Dermis microvascular lymphatic vessel endothelial cell (primary cell): ENCODE data around the gene MDM2. TPM values are rescaled to one million over a fixed set of nuclear protein-coding genes. Genes with fewer than 3 reads are reported as not detected.

ENCODE experiments used
- DNase-seq, 2 donors: peaks; one replicate each; pipeline versions ENCODE4 v3.0.0 to v3.0.0-alpha.2; 2010; ENCODE audit warnings: low read depth in 2 of 2
- total RNA-seq: library from RNA; depleted of rRNA; stranded (reverse); fragments of >200 nt; gene quantifications from 2 replicates; pipeline ENCODE4 v1.2.1, GENCODE V29; 2014

MDM2 gene
- 158 and 223 TPM in 2 replicates for total RNA-seq

DNA sequence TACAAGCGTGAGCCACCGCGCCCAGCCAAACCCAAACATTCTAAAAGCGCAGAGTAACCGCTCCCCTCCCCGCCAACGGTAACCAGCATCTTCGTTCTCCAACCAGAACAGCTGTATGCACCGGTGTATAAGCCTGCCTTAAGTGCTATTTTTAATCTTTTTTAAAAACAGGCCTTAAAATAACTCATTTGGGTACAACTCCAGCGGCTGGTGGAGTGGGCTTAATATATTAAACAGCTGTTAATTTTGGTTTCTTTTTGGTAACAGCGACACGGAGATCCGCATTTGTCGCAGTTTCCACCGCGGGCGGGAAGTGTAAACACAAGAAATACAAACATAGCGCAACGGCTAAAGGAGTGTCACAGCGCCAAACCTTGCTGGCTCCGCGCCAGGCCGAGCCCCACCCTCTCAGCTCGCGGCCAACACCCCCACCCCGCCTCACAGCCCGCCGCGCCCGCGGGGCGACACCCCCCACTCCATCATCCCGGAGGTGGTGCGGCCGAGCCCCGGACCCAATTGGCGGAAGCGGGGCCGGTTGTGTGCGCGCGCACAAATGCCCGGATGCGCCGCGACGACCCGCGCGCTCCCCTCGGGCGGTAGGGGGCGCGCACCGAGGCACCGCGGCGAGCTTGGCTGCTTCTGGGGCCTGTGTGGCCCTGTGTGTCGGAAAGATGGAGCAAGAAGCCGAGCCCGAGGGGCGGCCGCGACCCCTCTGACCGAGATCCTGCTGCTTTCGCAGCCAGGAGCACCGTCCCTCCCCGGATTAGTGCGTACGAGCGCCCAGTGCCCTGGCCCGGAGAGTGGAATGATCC lies at the start of gene MDM2:
Gene MDM2 (plus strand): TSS at position 602 of the 812 bp plus-strand sequence. CDS start 301 bp downstream, outside the sequence.
- peak; percentile 62 to 90 for DNase-seq

DNA sequence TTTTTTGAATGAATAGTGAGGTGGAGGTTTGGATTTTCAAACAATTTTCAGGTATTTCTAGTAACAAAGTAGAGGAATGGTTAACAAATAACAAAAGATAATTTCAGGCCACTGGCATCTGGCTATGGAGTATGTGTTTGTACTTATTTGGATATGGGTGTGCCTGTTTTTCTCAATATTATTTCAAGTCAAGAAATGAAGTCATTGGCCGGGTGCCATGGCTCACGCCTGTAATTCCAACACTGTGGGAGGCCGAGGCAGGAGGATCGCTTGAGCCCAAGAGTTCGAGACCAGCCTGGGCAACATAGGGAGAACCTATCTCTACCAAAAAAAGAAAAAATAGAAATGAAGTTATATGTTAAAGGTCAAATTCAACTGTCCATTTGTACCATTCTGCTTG lies 48.1 kb upstream of the MDM2 start:
- DNase-seq: no peak

DNA sequence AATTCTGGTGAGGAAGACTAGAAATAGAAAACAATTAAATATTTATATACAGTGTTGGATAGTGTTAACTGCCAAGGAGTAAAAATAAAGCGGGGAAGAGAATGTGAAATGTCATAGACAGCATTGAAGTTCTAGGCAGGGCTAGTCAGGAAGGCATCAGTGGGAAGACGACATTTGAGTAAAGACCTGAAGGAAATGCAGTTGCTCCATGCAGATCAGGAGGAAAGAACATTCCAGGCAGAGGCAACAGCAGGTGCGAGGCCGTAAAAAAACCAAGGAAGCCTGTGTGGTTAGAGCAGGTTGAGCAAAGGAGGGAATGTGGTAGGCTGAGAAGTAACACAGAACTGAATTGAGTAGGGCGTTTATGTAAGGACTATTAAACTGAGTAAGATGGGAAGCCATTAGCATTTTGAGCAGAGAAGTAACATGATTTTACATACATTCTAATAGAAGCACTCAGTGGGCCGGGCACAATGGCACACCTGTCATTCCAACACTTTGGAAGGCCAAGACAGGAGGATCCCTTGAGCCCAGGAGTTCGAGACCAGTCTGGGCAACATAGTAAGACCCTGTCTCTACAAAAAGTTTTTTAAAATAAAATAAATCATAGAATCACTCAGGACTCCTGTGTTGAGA lies 47.1 kb upstream of the MDM2 start:
- DNase-seq: no peak

DNA sequence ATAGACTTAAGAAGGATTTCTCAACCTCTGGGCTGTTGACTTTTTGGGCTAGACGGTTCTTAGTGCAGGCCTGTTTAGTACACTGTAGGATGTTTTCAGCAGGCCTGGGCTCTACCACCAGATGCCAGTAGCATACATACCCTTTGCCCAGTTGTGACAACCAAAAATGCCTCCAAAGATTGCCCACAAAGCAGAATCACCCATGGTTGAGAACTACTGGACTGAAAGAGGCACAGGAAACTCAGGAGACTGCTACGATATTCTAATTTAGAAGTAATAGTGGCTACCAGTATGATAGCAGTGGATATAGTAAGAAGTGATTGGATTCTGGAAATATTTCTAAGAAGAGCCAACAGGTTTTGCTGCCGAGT lies 46.5 kb upstream of the MDM2 start:
- no peak for DNase-seq

DNA sequence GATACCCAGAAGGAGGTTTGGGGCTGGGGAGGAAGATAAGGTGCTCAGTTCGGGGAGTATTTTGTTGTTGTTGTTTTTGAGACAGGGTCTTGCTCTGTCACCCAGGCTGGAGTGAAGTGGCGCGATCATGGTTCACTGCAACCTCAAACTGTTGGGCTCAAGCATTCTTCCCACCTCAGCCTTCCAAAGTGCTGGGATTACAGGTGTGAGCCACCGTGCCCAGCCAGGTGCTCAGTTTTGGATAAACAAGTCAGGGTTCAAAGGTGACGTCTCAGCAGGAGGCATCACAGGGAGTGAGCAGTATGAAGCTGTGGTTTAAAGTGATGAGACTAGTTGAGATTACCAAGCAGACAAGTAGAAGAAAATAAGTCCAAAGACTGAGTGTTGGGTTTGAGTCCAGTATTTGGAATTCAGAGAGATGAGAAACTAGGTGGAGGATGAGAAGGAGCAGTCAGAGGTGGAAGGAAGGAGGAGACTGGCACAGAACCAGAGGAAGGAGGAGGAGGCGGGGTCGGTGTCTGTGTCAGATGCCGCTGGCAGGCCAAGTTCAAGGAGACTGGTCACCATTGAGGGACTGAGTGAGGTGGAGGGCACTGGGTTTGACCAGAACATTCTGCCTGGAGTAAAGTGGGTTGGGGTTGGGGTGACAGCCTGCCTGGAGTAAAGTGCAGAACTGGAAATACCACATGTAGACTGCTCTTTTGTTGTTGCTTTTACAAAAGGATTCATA lies 45.9 kb upstream of the MDM2 start:
- no peak for DNase-seq

DNA sequence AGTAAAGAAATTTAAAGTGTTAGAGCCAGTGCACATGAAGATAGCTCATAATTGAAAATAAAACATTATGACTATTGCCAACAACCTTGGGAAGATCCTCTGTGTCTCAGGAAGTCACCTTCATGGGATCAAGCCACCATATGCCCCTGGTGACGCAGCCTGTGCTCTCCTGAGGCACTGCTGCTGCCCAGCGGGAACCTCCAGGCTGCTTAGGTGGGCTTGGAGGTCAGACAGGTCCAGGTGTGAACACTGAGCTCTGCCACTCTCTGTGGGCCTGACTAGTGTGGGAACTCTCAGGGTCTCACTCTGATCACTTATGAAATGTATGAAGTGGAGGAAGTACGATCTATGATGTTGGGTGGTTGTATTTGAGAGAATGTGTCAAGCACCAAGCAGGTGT lies 45.3 kb upstream of the MDM2 start:
- no peak for DNase-seq

DNA sequence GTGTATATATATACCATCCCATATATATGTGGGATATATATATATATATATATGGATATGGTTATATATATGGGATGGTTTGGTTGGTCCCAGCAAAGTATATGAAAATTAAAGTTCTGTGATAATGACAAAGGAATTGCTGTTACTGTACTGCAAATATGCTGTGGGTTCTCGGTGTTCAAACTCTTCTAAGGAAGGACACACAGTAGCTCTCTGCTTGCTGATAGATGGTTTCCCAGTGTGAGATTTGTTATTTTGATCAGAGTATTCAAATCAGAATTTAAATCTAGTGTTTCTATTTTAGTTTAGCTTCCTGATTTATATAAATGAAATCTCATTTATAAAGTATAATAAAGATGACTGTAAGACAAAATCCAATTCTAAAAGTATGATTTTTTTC lies 42.3 kb upstream of the MDM2 start:
- no peak for DNase-seq

DNA sequence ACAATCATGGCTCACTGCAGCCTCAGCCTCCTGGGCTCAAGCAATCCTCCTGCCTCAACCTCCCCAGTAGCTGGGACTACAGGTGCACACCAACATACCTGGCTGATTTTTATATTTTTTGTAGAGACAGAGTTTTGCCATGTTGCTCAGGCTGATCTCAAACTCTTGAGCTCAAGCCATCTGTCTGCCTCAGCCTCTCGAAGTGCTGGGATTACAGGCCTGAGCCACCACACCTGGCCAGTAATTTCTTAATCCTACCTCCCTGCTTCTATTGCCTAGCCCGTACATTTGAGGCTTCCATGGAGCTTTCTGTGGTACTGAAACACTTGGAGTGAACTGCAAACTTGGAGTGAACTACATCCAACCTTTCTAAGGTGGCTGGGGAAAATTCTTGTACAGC lies 41.3 kb upstream of the MDM2 start:
- DNase-seq: no peak

DNA sequence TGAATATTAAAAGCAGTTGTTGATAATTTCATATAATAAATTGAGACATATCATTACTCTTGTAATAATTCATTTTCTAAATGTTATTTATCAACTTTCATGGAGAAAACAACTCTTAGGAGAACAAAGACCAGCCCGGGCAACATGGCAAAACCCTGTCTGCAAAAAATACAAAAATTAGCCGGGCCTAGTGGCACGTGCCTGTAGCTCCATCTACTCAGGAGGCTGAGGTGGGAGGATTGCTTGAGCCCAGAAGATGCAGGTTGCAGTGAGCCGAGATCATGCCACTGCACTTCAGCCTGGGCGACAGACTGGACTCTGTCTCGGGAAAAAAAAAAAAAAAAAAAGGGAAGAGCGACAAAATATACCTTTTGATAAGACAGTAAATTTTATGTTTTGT lies 40.8 kb upstream of the MDM2 start:
- DNase-seq: no peak

DNA sequence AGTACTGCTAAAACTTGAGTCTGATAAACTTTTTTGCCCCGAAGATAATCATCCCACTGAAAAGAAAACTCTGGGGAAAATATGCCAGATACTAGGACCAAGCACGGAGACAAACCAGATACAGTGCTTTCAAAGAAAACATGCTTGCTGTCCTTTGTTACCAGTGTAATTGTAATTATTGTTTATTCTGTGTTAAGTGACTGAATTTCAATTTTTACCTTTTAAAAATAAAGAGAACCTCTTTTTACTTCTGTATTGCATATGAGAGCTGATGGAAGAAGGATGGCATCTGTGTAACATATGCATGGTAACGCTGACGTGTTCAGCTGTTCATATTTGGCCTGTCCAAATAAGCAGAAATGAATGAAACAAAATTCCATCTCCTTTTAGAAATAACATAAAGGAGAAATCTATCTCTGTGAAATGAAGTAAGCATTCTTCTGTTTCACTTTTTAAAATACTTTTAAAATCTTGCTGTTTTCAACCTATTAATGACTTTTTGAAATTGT lies 39.5 kb upstream of the MDM2 start:
- DNase-seq: no peak

DNA sequence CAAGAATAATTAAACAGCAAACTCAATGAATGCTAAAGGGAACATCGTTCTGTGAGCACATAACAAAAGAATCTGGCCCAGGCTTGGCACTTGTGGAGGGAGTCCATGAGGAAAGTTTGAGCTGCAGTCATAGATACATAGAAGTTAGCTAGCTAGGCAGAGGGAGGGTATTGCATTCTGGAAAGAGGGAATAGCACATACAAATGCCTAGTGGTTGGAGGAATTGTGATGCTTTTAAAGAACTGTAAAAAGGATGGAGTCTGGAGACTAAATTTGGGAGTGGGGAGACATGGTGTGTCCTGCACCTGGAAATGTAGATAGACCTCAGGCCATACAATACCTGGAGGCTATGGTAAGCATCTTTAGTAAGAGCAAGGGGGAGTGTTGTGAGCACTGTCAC lies 38.0 kb upstream of the MDM2 start:
- DNase-seq: no peak

DNA sequence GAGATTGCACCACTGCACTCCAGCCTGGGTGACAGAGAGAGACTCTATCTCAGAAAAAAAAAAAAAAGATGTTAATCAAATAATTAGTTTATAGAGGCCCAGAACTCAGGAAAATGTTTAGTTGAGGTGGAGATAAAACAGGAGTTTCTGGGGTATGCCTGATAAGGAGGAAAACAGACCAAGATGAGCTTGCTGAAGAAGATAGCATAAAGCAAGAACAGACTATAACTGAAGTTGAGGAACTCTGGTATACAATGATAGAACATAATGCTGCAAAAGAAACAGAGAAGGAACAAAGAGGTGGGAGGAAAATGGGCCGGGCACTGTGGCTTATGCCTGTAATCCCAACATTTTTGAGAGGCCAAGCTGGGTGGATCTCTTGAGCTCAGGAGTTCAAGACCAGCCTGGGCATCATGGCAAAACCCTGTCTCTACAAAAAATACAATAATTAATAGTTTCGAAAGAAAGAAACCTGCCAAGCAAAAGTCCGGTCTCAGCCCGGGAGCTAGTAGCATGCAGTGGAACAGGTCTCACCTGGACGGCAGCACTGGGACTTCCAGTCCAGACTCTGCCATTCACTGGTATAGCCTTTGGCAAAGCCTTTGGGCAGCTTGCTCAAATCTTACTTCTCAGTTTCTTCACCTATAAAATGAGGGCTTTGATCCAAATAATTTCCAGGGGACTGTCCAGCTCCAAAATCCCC lies 36.6 kb upstream of the MDM2 start:
- no peak for DNase-seq

DNA sequence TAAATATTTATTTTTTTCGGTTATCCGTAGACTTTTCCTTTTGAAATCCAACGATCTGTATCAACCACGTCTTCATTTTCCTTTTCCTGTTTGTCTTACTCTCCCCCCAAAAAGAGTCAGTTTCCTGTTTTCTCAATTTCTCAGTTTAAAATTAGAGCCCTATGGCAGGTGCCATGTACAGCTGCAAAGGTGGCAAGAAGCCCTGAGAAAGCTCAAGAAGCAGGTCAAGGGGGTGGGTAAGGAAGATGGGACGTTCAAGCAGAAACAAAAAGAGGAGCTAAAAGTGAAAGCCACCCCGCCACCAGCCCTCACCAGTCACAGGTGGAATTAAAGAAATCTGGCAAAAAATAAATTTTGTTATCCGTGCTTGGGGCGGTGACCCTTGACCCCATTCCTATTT lies 35.3 kb upstream of the MDM2 start:
- peak in 1 of 2 donors; percentile 51 for DNase-seq

DNA sequence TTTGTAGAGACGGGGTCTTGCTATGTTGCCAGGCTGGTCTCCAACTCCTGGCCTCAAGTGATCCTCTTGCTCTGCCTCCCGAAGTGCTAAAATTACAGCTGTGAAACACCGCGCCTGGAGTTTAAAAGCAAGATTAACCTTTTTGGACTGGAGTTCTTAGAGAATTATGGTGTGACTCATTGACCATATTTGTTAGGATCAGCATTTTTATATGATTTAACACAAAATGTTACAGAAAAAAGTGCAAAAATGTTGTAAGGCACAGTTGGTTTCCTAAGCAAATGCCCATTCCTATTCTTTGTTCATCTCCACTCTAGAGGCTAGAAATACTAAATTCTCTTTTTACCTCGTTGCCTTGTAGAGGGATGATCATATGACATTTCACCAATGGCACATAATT lies 34.4 kb upstream of the MDM2 start:
- DNase-seq: no peak

DNA sequence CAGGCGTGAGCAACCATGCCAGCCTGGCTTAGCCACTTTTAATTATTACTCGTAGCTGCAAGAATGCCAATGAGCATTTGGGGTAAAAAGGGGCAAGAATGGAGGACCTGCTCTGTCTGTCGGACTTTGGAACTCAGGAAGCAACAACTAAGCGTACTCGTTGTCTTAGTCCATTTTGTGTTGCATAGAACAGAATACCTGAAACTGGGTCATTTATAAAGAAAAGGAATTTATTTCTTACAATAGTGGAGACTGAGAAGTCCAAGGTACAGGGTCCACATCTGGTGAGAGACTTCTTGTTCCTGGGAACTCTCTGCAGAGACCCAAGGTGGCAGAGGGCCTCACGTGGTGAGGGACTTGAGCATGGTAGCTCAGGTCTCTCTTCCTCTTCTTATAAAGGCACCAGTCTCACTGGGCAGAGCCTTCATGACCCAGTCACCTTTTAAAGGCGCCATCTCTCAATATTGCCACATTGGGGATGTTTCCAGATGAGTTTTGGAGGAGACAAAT lies 32.8 kb upstream of the MDM2 start:
- no peak for DNase-seq

DNA sequence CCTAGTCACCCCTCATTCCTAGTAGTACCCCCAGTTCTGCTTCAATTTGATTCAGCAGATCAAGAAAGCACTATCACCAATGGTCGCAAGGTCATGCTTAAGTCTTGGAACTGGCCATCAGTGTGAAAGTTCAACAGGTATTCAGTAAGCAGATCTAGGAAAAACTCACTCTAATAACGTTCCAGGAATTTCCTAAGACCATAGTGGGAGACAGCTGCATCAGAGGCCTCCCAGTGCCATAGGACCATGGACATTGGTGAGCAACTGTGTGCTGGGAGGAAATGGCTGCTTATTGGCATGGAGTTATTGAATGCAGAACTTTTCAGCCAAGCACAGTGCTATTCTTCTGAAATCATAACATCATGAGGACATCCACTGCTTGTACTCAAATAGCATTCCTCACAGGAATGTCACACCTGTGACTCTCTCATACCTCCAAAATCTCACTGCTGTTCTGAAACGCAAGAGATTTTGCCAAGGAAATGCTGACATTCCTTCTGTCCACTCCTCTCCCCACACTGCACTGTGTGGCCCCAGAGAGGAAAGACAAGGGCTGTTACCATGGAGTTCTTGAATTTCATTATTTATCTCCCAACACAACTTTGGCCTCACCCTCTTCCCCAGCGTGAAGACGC lies 30.9 kb upstream of the MDM2 start:
- DNase-seq: no peak

DNA sequence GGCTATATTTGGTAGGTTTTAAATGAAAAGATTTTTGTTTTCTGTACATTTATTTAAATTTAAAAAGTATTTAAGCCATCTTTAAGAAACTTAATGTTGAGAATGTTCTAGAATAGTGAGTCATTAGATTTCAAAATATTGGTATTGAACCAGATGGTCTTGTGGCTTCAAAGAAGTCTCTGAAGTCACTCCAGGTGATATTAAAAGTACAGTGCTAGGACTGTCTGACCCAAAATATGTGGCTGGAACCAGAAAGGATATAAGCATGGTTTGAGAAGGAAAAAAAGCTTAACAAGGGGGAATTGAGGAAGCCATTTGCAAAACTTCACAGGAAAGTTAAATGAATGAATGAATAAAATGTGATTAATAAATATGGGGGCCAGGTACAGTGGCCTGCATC lies 28.7 kb upstream of the MDM2 start:
- no peak for DNase-seq

DNA sequence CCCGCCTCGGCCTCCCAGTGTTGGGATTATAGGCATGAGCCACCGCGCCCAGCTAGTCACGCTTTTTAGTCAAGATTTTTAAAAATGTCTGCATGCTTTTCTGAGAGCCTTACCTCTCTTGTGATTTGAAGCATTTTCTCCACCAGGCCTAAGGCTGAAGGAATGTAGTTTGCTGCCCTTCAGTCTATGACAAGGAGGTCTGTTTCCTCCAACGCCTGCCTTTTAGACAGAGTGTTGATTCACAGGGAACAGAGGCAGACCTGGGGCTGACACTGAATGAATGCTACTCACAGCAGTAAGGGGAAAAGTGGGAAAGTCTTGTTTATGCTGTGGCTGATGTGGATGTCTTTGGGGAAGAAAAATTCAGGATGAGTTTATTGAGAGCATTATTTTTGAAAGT lies 27.2 kb upstream of the MDM2 start:
- DNase-seq: no peak

DNA sequence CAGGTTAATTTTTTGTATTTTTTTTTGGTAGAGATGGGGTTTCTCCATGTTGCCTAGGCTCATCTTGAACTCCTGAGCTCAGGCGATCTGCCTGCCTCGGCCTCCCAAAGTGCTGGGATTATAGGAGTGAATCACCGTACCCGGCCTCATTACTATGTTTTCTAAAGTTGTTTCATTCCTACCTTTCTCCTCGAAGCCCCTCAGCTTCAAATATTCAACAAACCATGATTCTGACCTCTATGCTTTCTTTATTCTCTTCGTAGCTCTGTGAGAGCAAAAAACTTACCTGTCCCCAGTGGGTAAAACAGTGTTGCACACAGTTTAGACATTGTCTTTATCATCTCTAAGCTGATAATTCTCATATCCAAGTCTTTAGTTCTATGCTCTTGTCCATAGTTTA lies 26.2 kb upstream of the MDM2 start:
- DNase-seq: no peak

DNA sequence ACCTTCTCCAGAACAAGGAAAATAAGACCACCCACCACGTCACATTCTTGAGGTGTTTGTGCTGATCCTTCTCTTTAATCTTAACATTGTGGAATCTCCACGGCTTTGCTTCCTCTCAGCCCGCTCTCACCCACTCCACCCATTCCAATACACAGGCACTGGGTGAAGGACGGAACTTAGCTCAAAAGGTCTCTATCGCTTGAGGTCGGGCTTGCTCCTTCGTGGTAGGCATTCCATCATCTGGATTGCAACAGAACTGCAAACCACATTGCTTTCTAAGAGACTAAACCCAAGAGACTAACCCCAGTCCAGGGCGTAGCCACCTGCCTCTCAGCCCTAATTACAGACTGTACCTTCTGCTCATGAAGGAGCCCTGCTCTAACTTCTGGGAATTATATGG lies 24.0 kb upstream of the MDM2 start:
- DNase-seq: no peak

DNA sequence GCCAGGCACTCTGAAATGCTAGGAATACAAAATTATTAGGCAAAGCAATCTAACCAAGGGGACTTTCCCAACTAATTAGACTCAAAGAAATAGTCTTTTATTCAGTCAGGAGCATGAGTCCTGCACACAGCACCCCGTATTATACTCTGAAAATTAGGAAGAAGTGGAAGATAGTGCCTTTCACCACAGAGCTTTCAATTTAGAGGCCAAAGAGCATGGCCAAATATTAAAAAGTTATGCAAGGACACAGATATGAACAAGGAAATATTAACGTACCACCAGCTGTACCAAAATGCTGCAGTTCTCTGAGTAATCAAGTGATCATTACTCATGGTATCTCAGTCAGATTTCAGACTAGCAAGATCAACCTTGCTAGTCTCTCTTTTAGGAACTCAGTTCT lies 22.6 kb upstream of the MDM2 start:
- DNase-seq: no peak
